Glomerular endothelial cell (primary cell): ENCODE data around the gene VSIG4. TPM values are rescaled to one million over a fixed set of nuclear protein-coding genes. Genes with fewer than 3 reads are reported as not detected.
"Not testable (repeated sequence)": the region's sequence is repeated elsewhere in the genome, so short reads cannot be mapped to it uniquely, and the experiment has no call there.

Experiments
- DNase-seq: peaks from one replicate; pipeline ENCODE4 v3.0.0-alpha.2; 2011; ENCODE audit warnings: low read depth, low spot score; ENCODE audit errors: extremely low read depth
- total RNA-seq: library from RNA; depleted of rRNA; stranded (reverse); fragments of >200 nt; gene quantifications from 2 replicates; pipeline ENCODE4 v1.2.3, GENCODE V29; 2015

The VSIG4 gene
- total RNA-seq, 1 donor from 2014 or later = not detected

DNA sequence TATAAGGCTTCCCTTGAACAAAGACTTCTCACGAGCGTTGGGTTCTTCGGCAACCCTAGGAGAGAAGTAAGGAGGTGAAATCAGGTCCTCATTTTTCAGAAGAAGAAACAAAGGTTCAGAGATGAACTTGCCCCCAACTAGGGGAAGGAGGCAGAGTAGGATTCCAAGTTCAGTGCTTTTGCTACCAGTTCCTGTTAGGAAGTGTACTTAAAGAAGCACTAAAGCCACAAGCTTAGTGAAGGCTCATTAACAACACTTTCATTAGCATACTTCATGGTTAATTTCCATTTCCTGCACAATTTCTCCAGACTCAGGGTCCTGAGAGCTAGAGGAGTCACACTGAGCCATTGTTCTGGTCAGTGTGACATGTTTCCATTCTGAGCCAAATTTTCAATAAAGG lies 52.1 kb downstream of the VSIG4 start:
- DNase-seq = no peak

DNA sequence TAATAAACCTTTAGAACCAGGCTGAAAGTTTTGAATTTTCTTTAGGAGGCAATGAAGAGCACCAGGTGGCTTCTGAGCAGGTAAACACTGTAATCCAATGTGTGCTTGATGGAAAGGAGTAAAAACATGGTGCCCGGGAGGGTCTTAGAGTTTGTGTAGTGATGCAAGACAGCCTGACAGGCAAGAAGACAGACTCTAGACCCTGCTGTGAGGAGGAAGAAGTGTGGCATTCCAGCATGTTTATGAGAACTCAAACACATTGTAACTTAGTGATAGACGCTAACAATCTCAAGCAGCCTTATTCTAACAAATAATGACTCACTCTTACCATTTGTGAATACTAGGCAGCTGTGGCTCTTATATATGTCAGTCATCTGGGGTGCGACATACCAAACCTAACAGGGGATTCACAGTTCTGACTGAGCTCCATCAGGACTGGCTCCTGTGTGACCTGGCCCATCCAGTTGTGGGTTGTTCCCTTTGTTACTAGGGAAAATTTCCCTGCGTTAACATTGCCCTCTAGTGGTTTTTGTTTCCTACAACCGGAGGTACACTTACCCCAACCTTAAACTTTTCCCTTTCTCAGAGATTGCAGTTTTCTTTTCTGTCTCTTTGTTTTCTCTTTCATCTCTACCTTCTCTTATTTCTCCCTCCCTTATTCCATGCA lies 53.8 kb downstream of the VSIG4 start:
- DNase-seq = peak; percentile 12

DNA sequence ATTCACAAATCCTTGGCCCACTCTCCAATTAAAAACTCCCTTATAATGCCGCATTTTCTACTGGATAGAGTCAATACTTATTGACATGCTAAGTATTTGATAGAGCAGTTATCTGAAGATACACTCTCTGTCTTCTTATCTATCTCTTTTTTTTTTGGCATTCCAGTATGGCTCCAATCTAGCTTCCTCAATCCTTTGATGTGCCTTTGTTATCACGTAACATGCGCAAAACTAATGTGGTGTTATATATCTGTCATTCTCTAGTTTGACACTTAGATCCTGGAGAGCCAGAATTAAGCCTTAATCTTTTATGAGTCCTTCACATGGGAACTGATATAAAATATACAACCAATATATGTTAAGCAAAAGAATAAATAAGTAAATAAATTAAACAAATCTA lies 54.7 kb downstream of the VSIG4 start:
- no peak for DNase-seq

DNA sequence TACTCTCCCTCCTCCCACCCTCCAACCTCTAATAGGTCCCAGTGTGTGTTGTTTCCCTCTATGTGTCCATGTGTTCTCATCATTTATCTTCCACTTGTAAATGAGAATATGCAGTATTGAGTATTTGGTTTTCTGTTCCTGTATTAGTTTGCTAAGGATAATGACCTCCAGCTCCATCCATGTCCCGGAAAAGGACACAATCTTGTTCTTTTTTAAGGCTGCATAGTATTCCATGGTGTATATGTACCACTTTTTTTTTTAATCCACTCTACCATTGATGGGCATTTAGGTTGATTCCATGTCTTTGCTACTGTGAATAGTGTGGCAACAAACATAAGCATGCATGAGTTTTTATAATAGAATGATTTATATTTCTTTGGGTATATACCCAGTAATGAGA lies 62.7 kb downstream of the VSIG4 start:
- DNase-seq = not testable (repeated sequence)

DNA sequence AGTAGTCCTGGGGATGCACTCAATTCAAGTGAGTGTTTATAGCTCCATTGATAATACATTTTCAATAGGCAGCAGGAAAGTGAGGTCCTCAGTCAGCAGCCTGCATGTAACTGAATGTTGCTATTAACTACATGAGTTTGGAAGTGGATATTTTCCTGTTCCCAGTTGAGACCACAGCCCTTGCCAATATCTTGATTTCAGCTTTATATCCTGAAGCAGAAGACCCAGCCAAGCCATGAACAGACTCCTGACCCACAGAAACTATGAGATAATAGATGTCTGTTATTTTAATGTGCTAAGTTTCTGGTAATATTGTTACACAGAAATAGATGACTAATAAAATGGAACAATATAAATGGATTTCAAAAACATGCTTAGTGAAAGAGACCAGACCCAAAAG lies 63.7 kb downstream of the VSIG4 start:
- no peak for DNase-seq

DNA sequence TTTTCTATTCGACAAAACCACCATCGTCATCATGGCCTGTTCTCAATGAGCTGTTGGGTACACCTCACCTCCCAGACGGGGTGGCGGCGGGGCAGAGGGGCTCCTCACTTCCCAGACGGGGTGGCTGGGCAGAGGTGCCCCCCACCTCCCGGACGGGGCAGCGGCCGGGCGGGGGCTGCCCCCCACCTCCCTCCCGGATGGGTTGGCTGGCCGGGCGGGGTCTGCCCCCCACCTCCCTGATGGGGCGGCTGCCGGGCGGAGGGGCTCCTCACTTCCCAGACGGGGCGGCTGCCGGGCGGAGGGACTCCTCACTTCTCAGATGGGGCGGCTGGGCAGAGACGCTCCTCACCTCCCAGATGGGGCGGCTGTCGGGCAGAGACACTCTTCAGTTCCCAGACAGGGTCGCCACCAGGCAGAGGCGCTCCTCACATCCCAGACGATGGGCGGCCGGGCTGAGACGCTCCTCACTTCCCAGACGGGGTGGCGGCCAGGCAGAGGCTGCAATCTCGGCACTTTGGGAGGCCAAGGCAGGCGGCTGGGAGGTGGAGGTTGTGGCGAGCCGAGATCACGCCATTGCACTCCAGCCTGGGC lies 64.6 kb downstream of the VSIG4 start:
- DNase-seq = not testable (repeated sequence)

Other genes starting within 250 kb of the VSIG4 start
- gene HEPH, start 124.2 kb upstream of the VSIG4 start, total RNA-seq = 2.9 and 6.5 TPM in 2 replicates